OCI-LY3 (cell line): ENCODE data around the gene WDFY4.

Source experiments
- H2AFZ ChIP-seq: fragments of 200-600, 300-600 bp; shearing (Covaris generic); 2 replicates; pipeline ENCODE4 v1.6.0; 2014; ENCODE audit warnings: antibody characterized with exemption, low read depth, low read length
- H3K27ac ChIP-seq: fragments of 200-600, 300-600 bp; sonication (generic); 2 replicates; pipeline ENCODE4 v1.5.1; 2014; ENCODE audit warnings: mild to moderate bottlenecking, low read length, moderate library complexity, mixed read lengths
- H3K27me3 ChIP-seq: fragments of 200-600, 300-600 bp; sonication (generic); 2 replicates; pipeline ENCODE4 v1.6.1; 2014; ENCODE audit warnings: low read depth, low read length, mixed read lengths
- H3K36me3 ChIP-seq: fragments of 200-600, 300-600 bp; sonication (generic); replicated peaks from 2 replicates; pipeline ENCODE3; 2014; ENCODE audit warnings: low read depth, low read length, mixed read lengths
- H3K4me1 ChIP-seq: fragments of 300-600, 200-600 bp; sonication (generic); 2 replicates; pipeline ENCODE4 v1.6.1; 2014; ENCODE audit warnings: low read length, mixed read lengths
- H3K4me2 ChIP-seq: fragments of 200-600, 300-600 bp; sonication (generic); 2 replicates; pipeline ENCODE4 v1.6.1; 2014; ENCODE audit warnings: low read length, mixed read lengths
- H3K4me3 ChIP-seq: fragments of 300-600, 200-600 bp; sonication (generic); 2 replicates; pipeline ENCODE4 v1.5.1; 2014; ENCODE audit warnings: antibody characterized with exemption, mild to moderate bottlenecking, low read length, moderate library complexity
- H3K79me2 ChIP-seq: fragments of 300-600, 200-600 bp; shearing (Covaris generic); 2 replicates; pipeline ENCODE4 v1.6.1; 2014; ENCODE audit warnings: mild to moderate bottlenecking, low read length, mixed read lengths
- H3K9ac ChIP-seq: fragments of 300-600, 200-600 bp; shearing (Covaris generic); 2 replicates; pipeline ENCODE4 v1.6.0; 2014; ENCODE audit warnings: mild to moderate bottlenecking, low read length, moderate library complexity
- H3K9me3 ChIP-seq: fragments of 200-600, 300-600 bp; shearing (Covaris generic); 2 replicates; pipeline ENCODE4 v1.6.1; 2014; ENCODE audit warnings: low read length, mixed read lengths; ENCODE audit not compliant: insufficient read depth
- H4K20me1 ChIP-seq: fragments of 200-600, 300-600 bp; sonication (generic); 2 replicates; pipeline ENCODE4 v1.6.1; 2016; ENCODE audit warnings: low read length, mixed read lengths; ENCODE audit not compliant: insufficient read depth
- CTCF ChIP-seq: fragments of 200-600, 300-600 bp; sonication (generic); IDR thresholded peaks from 2 replicates; pipeline ENCODE4 v1.5.1; 2014; ENCODE audit warnings: antibody characterized with exemption, low read length, low read depth
- EZH2phosphoT487 ChIP-seq: fragments of 200-600 bp; shearing (Covaris generic); IDR thresholded peaks from 2 replicates; pipeline ENCODE4 v1.6.1; 2018; ENCODE audit warnings: antibody characterized with exemption, mixed run types, low read depth

Gene WDFY4

DNA sequence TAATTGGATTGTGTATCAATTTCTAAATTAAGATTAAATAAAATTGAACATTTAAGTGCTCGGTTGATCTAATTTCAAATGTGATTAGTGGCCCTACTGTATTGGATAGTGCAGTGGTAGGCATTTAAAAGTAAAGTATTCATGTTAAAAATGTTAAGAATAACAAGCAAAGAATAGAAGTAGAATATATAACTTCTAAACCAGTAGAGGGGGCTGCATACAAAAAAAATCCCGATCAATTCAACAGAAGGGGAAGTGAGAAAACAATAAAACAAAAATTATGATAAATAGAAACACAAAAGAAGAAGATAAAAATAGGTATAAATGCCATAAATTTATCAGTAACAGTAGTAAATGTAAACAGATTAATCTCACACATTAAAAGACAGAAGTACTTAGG, 24.9 kb upstream of the WDFY4 start:
- Histone ChIP-seq H3K9me3 (peaks cover 2% of the 10 kb centered on the region; the same call in 1 of the 2 replicates), H2AFZ (no peak overlapping the region), H3K9ac (no peak overlapping the region), H3K4me3 (no peak overlapping the region), H3K4me2 (no peak overlapping the region), H3K4me1 (peaks cover 29% of the 10 kb centered on the region), H4K20me1 (no peaks in the 10 kb centered on the region), H3K36me3 (peaks cover 4% of the 10 kb centered on the region), H3K27ac (no peak overlapping the region), H3K79me2 (no peaks in the 10 kb centered on the region), H3K27me3 (peaks cover 8% of the 10 kb centered on the region; the same call in 1 of the 2 replicates)
- TF ChIP-seq EZH2phosphoT487 (no peak), CTCF (peak; percentile 57)

- Histone ChIP-seq H3K36me3 (peaks cover 6% of the 10 kb centered on the region), H2AFZ (no peak overlapping the region), H4K20me1 (no peaks in the 10 kb centered on the region), H3K79me2 (no peaks in the 10 kb centered on the region), H3K9me3 (peaks cover 5% of the 10 kb centered on the region; the same call in 1 of the 2 replicates), H3K27me3 (peaks cover 8% of the 10 kb centered on the region; the same call in 1 of the 2 replicates), H3K4me2 (no peak overlapping the region), H3K4me1 (peaks cover 30% of the 10 kb centered on the region), H3K4me3 (no peak overlapping the region), H3K9ac (no peak overlapping the region), H3K27ac (no peak overlapping the region)
- TF ChIP-seq EZH2phosphoT487 (no peak), CTCF (no peak)
Measured at GRCh38 chr10:48661441-48661840, 23.2 kb upstream of the WDFY4 start.

DNA sequence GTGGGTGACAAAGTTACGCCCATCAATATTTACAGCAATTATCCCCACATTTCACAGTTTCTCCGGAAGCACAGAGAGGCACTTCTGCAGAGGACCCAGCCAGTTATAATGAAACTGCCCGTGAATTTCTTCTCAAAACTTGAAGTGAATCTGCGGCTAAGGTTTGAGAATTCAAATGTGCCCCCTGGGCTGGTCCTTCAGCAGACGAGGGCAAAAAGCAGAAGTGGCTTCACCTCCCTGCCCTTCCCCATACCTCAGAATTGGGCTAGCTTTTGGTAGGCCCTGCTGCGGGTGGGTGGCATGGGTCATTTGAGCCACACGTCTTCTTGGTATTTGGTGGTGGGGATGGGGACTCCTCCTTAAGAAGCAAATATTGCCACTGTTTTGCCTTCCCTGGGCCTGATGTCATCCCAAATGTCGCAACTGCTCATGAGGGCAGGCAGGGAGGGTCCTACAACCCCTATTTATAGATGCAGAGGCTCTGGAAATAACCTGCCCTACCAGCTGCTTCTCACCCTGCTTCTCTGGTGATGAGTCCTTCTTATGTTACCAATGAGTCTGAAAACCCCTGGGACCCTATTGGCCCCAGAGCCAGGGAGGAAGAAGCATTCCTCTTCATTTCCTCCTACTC, 16.6 kb upstream of the WDFY4 start:
- peak overlapping the region; percentile 62 for H3K4me3 ChIP-seq
- peaks cover 6% of the 10 kb centered on the region; the same call in 1 of the 2 replicates for H3K79me2 ChIP-seq
- H3K27ac ChIP-seq, result peak overlapping the region; percentile 99
- peak overlapping the region; percentile 69 for H3K4me2 ChIP-seq
- no peak overlapping the region for H2AFZ ChIP-seq
- H3K9ac ChIP-seq, result peak overlapping the region; percentile 68
- no peak for TF ChIP-seq CTCF
- no peak for TF ChIP-seq EZH2phosphoT487
- H4K20me1 ChIP-seq, result no peaks in the 10 kb centered on the region
- peaks cover 5% of the 10 kb centered on the region; the same call in 1 of the 2 replicates for H3K9me3 ChIP-seq
- H3K27me3 ChIP-seq, result no peaks in the 10 kb centered on the region
- H3K4me1 ChIP-seq, result peaks cover 59% of the 10 kb centered on the region
- peaks cover 6% of the 10 kb centered on the region for H3K36me3 ChIP-seq

- Histone ChIP-seq H3K36me3 (no peaks in the 10 kb centered on the region), H3K4me3 (peak overlapping the region; percentile 75), H3K79me2 (peaks cover 6% of the 10 kb centered on the region; the same call in 1 of the 2 replicates), H2AFZ (no peak overlapping the region), H3K4me1 (peaks cover 71% of the 10 kb centered on the region), H3K4me2 (peak overlapping the region; percentile 100), H3K27me3 (no peaks in the 10 kb centered on the region), H3K9me3 (no peaks in the 10 kb centered on the region), H3K9ac (peak overlapping the region; percentile 98), H4K20me1 (no peaks in the 10 kb centered on the region), H3K27ac (peak overlapping the region; percentile 99)
- TF ChIP-seq CTCF (no peak), EZH2phosphoT487 (no peak)
Measured at GRCh38 chr10:48670978-48671913, 13.4 kb upstream of the WDFY4 start.
